HG03097 (cell line): ENCODE measurements around the gene CTCFL.
"Not testable (repeated sequence)": the region's sequence is repeated elsewhere in the genome, so short reads cannot be mapped to it uniquely, and the experiment has no call there.

Source experiments
- ATAC-seq: cut with Tn5 transposase; IDR thresholded peaks from one replicate; pipeline ENCODE4 v1.9.1; 2021; ENCODE audit not compliant: unreplicated experiment, low FRiP score

The CTCFL gene

GRCh38 chr20:57511709-57512108 lies 13.2 kb downstream of the CTCFL start:
- not testable (repeated sequence) for ATAC-seq

DNA sequence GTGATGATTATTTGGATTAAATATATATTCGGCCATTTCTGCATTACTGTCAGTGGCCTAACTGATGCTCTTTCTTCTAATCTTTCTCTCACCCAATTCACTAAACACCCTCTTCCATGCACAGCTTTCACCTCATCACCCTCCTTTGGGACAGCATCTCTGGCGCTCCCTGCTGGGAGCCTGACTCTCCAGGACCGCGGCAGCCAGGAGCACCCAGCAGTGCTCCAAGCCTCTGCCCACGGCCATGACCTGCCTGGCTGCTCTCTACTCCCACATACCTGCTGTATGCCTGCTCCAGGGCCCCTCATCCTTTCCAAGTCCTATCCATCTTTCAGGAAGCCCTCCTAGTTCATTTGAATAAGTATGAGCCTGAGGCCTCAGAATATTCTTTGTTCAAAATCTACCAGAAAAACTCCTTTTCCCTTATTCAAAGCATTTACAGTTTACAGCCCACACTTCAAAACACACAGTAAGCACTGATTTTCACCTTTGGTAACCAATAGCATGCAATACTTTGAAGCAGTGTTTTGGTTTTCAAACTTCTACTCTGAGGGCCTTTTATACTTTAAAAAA lies 15.2 kb downstream of the CTCFL start:
- no peak for ATAC-seq

DNA sequence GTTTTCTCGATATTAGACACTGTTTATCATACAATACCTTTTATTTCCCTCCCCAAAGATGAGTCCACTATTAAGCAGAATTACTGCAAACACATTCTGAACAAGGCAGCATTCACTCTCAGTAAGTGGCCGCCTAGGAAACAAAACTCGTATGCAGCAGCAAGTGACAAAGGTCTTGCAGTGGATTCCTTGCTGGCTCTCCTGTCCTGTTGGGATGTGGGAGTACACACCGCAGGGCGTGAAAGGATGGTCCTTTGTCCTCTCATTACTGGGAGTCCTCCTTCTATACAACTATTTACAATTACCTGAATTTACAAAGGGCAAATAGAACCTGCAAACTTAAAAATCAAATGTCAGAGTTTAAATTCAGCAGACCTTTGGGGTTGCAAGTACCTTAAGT lies 16.1 kb downstream of the CTCFL start:
- ATAC-seq: no peak

DNA sequence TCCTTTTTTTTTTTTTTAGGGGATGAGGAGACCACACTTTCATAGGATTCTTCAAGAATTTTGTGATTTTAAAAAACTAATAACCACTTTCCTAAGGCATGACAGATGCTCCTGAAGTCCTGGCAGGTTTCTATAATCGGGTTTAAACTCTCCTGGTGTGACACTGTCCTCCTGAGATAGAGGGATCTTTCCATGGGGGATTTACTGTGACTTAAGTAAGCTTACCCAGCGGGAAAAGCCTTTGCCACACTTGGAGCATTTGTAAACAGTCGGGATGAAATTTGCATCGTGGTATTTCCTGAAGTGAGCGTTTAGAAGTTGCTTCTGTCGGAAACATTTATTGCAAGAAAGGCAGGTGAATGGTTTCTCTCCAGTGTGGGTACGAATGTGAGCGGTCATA lies 16.6 kb downstream of the CTCFL start:
- no peak for ATAC-seq

- ATAC-seq: no peak
Observed at GRCh38 chr20:57507477-57507876, 17.5 kb downstream of the CTCFL start.

GRCh38 chr20:57505979-57506378 lies 19.0 kb downstream of the CTCFL start:
- ATAC-seq: no peak

- no peak for ATAC-seq
Observed at GRCh38 chr20:57504411-57504810, 20.5 kb downstream of the CTCFL start.

DNA sequence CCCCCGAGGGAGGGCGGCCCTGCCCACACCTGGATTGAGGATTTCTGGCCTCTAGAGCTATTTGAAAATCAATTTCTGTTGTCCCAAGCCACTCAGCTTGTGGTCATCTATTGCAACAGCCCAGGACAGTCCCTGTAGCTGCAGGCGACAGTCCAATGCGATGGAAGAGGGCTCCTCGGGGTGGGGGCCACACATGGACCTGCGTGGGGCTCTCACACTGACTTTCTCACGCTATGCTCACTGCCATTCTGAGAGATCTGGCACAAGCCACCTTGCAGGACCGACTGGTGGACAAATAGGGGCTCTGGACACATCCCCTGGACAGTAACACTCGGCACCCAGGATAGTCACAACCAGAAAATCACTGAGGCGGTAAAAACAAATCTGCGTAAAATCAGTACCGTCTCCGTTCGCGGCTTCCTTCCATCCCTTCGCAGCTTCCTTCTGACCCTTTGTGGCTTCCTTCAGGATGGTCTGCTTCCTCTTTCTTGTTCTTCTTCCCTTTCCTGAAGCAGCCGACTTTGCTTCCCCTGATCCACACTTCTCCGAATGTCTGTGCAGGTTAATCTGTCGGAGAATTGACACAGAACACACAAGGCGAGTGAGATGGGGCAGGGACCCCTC lies 21.8 kb downstream of the CTCFL start:
- ATAC-seq: no peak

GRCh38 chr20:57502336-57502700 lies 22.6 kb downstream of the CTCFL start:
- no peak for ATAC-seq

- no peak for ATAC-seq
Observed at GRCh38 chr20:57501461-57502335, 23.2 kb downstream of the CTCFL start.

DNA sequence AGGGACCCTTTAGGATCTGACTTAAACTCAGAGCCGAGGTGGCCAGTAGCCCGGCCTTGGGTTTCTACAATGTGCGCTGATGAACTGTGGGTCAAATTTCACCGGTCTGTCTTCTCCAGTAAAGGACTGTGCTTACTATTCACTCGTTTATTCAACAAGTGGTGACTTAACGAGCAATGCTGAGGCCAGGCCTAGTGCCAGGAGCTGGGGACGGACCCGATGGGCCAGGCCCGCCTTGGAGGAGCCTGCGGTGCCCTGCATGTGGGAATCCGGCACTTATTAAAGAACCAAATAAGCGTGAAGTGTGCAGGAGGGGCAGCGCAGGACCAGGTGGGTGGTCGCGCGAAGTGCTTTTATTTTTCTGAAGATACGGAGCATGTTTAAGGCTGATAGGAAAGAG lies 24.0 kb downstream of the CTCFL start:
- ATAC-seq: no peak

GRCh38 chr20:57500235-57500634 lies 24.7 kb downstream of the CTCFL start:
- no peak for ATAC-seq

DNA sequence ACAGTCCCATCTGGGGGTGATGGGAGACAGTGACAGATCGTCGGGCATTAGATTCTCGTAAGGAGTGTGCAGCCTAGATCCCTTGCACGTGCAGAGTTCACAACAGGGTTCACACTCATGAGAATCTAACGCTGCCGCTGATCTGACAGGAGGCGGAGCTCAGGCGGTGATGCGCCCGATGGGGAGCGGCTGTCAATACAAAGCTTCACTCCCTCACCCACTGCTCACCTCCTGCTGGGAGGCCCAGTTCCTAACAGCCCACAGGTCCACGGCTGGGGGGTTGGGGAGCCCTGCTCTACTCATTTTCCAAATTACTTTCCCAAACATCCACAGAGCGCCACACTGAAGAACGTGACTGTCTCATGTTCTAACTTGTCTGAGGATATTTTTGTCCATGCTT lies 25.3 kb downstream of the CTCFL start:
- no peak for ATAC-seq

DNA sequence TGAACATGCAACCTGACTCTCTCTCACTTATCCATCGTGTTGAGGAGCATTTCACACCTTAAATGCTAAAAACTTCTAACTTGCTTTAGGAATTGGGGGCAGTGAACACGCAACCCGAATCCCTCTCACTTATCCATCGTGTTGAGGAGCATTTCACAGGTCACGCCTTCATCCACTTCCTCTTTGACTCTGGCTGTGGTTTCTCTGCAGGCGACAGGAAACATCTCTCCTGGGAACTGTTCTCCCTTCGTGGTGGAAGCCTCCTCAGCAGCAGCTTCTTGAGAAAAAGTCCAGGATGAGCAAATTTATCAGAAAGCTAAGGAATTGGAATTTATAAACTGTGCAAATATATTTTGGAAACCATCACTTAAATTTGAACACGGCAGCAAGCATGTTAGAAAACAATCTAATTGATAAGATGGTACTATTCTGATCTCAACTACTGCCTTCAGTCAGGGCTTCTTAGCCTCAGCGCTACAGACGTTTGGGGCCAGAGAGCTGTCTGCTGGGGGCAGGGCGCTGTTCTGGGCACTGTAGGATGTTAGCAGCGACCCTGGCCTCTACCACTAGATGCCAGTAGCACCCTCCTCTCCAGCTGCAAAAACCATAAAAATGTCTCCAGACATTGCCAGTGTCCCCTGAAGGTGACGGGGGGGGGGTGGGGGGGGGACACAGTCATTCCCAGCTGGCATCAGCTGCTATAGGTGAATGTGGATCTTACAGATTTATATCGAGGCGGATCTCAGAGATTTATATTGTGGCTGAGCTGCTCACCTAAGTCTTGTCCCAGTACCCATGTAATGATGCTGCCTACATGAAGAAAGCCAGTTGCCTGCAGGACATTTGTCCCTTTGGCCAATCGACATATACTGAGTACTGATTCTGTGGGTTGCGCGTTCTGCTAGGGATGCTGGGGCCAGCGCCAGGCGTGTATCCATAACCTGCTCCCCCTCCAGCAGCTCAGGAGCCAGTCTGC lies 26.2 kb downstream of the CTCFL start:
- no peak for ATAC-seq

- no peak for ATAC-seq
Observed at GRCh38 chr20:57496592-57496991, 28.3 kb downstream of the CTCFL start.

DNA sequence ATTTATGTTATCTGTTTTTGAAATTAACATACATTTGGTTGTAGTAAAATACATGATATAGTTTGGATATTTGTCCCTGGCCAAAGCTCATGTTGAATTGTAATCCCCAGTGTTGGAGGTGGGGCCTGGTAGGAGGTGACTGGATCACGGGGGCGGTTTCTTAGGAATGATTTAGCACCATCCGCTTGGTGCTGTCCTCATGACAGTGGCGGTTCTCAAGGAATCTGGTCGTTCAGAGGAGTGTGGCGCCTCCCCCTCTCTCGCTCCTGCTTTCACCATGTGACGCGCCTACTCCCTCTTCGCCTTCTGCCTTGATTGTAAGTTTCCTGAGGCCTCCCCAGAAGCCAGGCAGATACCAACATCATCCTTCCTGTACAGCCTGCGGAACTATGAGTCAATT lies 29.0 kb downstream of the CTCFL start:
- no peak for ATAC-seq

DNA sequence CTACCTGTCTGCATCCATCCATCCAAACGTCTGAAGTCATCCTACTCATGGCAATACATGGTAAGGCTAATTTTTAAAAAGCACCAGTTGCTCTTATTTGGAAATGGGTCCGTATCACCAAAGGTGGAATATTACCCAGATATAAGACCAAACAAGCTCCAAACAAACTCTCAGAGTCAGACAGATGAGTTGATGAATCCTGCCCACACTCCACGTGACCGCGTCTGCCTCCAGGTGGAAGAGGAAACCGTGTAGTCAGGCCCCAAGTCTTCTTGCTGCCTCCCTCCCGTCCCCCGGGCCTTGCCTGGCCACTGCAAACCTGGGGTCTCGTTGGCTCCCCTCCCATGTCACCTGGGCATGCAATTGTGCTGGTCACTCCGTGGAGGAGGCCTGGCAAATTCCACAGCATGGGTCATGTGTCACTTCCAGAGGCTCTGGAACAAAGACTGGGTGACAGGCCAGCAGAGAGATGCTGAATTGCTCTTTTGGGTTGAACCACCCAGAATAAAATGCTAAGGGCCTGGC lies 31.8 kb downstream of the CTCFL start:
- ATAC-seq: no peak

- ATAC-seq: no peak
Observed at GRCh38 chr20:57491373-57491772, 33.6 kb downstream of the CTCFL start.

GRCh38 chr20:57488277-57488676 lies 36.7 kb downstream of the CTCFL start:
- ATAC-seq: not testable (repeated sequence)

GRCh38 chr20:57485770-57486169 lies 39.2 kb downstream of the CTCFL start:
- no peak for ATAC-seq
